ENCODE data around the gene PCSK5. TPM values are rescaled to one million over a fixed set of nuclear protein-coding genes. Genes with fewer than 3 reads are reported as not detected.

The PCSK5 gene
- total and polyA plus RNA-seq, 2 of the 8 experiments (the other 6 are each of a cell fraction or from before 2014, with no cell fraction given), result 5.5 to 10.7 TPM

DNA sequence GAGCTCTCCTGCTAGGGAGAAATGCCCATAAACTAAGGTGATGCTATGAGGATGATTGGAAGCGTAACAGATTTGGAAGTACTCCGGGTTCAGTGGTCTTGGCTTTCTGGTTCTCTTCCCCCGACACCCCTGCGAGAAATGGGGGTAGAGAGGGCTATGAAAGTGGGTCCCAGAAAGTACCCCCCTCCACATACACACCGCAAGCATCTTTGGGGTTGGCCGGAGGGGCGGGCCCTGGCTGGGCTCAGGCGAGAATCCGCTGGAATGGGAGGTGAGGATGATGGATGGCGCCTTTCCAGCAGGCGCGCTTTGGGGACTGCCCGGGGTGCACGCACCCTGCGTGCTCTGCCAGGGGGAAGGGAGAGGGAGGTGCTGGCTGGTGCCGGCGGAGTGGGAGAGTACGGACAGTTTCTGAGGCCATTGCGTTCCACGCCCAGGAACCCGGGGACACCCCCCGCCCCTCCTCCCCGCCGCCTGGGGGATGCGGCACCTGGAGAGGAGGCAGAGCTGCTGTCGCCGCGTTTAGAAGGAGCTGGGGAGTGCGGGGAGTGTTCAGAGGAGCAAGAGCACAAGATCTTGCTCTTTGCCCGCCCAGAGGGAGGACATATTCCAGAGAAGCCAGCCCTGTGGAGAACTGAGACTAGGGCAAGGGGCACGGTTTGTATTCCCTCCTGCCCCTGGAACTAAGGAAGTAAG lies 1.9 kb downstream of the PCSK5 start (continued):
- no peak; the same call in 1 of the 2 replicates for TF ChIP-seq KDM1A (IDR thresholded peaks at IDR 0.05; ENCODE audit: borderline replicate concordance, low read length)
- TF ChIP-seq, protein P1, sequence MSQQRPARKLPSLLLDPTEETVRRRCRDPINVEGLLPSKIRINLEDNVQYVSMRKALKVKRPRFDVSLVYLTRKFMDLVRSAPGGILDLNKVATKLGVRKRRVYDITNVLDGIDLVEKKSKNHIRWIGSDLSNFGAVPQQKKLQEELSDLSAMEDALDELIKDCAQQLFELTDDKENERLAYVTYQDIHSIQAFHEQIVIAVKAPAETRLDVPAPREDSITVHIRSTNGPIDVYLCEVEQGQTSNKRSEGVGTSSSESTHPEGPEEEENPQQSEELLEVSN (IDR thresholded peaks at IDR 0.05), result no peak
- TF ChIP-seq SIN3A (conservative IDR thresholded peaks at IDR 0.05 in 1 of 2, IDR thresholded peaks at IDR 0.05 in 1 of 2; ENCODE audit: low read depth in 1 of 2, low read length in 2 of 2), result peak; percentile 21 to 64; a peak in 1 of 4 replicates
